Epithelial cell of prostate (primary cell): Measurements from ENCODE around the gene NTSR2.

Source experiments
- DNase-seq: peaks from one replicate; pipeline ENCODE4 v3.0.0-alpha.2; 2011; ENCODE audit warnings: low read depth, low spot score
- H3K27ac ChIP-seq: fragments of 450-650 bp; 2 replicates; pipeline ENCODE4 v1.5.1; 2017; ENCODE audit warnings: mild to moderate bottlenecking

The NTSR2 gene

DNA sequence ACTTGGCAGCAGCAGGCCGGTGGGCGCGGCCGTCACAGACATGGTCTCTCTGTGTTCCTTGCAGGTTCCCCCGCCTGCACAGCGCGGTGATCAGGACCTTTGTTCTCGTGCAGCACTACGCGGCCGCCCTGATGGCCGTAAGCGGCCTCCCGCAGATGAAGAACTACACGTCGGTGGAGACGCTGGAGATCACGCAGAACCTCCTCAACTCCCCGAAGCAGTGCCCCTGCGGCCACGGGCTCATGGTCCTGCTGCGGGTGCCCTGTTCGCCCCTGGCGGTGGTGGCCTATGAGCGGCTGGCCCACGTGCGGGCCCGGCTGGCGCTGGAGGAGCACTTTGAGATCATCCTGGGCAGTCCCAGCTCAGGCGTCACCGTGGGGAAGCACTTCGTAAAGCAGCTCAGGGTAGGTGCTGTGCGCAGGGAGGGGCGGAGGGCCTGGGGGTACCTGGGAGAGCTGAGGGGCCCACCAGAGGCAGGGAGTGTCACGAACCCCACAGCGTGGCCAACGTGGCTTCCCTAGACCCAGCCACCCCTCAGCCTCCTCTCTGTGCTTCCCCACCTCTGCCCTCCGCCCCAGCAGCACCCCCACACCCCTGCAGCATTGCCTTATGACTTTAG lies 59.3 kb downstream of the NTSR2 start:
- no peak for DNase-seq
- H3K27ac ChIP-seq: no peak overlapping the region
